ENCODE data around the gene DGKG.

DGKG gene

DNA sequence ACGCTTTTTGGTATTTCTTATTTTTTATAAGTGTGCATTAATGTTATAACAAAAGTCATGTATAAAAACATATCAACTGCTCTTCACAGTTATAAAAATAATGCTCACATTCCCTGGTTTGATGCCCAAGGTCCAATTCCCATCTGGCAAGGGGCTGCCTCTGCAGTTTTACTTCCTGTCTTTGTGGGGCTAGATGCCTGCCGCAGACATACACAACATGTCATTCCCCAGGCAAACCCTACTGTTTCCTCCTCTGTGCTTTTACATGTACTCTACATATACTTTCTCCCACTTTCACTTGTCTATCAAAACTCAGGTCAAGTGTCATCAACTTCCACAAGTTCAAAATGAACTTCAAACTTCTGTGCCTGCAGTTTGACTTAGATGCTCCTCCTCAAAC is 192.7 kb downstream of the DGKG start:
- Histone ChIP-seq H3K9ac (ENCODE audit: low read length) (no peak overlapping the region), H3K4me3 (ENCODE audit: low read depth, low read length) (no peak overlapping the region), H3K36me3 (ENCODE audit: control insufficient read depth, insufficient read depth, low read length) (no peaks in the 10 kb centered on the region), H3K27ac (ENCODE audit: low read depth, low read length) (no peak overlapping the region), H3K9me3 (ENCODE audit: control insufficient read depth, insufficient read depth, low read depth, low read length) (no peaks in the 10 kb centered on the region), H3K27me3 (ENCODE audit: control insufficient read depth, insufficient read depth, low read length) (peaks cover 24% of the 10 kb centered on the region; the same call in 1 of the 2 replicates), H3K4me1 (ENCODE audit: control insufficient read depth, insufficient read depth, low read length) (no peaks in the 10 kb centered on the region)

DNA sequence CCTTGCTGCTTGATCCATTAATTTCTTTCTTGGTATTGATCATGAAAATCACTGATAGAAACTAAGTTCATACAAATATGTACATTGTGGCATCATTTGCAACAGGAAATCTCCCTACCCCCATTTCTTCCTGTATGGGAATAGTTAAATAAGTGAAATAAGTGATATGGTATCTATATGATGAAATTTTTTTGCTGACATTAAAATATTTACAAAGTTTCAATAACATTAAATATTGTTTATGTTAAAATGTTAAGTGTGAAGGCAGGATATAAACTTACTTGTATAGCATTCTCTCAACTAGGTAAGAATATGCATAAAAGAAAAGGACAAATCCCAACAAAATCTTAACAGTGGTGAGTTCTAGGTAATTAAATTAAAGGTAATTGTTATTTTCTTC is 193.1 kb downstream of the DGKG start:
- H3K9ac ChIP-seq (ENCODE audit: low read length) = no peak overlapping the region
- H3K27ac ChIP-seq (ENCODE audit: low read depth, low read length) = no peak overlapping the region
- H3K27me3 ChIP-seq (ENCODE audit: control insufficient read depth, insufficient read depth, low read length) = peaks cover 24% of the 10 kb centered on the region; the same call in 1 of the 2 replicates
- H3K36me3 ChIP-seq (ENCODE audit: control insufficient read depth, insufficient read depth, low read length) = no peaks in the 10 kb centered on the region
- no peaks in the 10 kb centered on the region for H3K9me3 ChIP-seq (ENCODE audit: control insufficient read depth, insufficient read depth, low read depth, low read length)
- H3K4me3 ChIP-seq (ENCODE audit: low read depth, low read length) = no peak overlapping the region
- no peaks in the 10 kb centered on the region for H3K4me1 ChIP-seq (ENCODE audit: control insufficient read depth, insufficient read depth, low read length)

DNA sequence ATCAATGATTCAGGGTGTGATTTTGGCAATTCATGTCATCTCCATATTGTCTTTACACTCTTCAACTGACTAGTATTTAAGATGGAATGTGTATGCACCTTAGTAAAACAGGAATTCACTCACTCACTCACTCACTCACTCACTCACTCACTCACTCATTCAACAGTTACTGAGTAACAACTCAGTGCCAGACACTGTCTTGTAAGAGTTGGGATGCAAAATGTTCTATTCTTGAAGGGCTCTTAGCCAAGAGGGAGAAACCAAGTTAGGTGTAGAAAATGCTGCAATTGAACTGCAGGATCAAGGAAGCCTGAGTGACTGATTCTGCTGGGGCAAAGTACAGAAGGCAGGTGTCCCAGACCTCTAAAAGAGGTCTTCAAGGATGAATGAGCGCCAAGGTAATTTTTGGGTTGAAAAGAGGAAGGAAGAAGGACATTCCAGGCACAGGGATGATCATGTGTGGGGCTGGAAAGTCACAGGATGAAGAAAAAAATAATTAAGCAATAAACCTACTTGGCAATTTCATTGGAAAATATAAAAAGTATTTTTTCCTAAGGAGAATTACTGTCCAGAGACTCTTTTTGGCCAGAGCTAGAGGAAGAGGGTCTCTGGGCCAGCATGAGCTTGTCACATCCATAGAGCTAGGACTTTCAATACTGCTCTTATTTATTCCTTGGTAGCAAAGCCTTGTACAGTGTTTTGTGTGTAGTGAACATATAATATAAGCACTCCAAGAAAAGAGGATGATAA is 194.2 kb downstream of the DGKG start:
- no peaks in the 10 kb centered on the region for H3K4me1 ChIP-seq (ENCODE audit: control insufficient read depth, insufficient read depth, low read length)
- no peak overlapping the region for H3K4me3 ChIP-seq (ENCODE audit: low read depth, low read length)
- H3K27ac ChIP-seq (ENCODE audit: low read depth, low read length) = no peak overlapping the region
- peaks cover 30% of the 10 kb centered on the region; the same call in 1 of the 2 replicates for H3K27me3 ChIP-seq (ENCODE audit: control insufficient read depth, insufficient read depth, low read length)
- no peak overlapping the region for H3K9ac ChIP-seq (ENCODE audit: low read length)
- H3K9me3 ChIP-seq (ENCODE audit: control insufficient read depth, insufficient read depth, low read depth, low read length) = no peaks in the 10 kb centered on the region
- no peaks in the 10 kb centered on the region for H3K36me3 ChIP-seq (ENCODE audit: control insufficient read depth, insufficient read depth, low read length)

- H3K4me3 ChIP-seq (ENCODE audit: low read depth, low read length) = no peak overlapping the region
- no peaks in the 10 kb centered on the region for H3K36me3 ChIP-seq (ENCODE audit: control insufficient read depth, insufficient read depth, low read length)
- no peaks in the 10 kb centered on the region for H3K4me1 ChIP-seq (ENCODE audit: control insufficient read depth, insufficient read depth, low read length)
- H3K27ac ChIP-seq (ENCODE audit: low read depth, low read length) = no peak overlapping the region
- peaks cover 30% of the 10 kb centered on the region; the same call in 1 of the 2 replicates for H3K27me3 ChIP-seq (ENCODE audit: control insufficient read depth, insufficient read depth, low read length)
- H3K9ac ChIP-seq (ENCODE audit: low read length) = no peak overlapping the region
- no peaks in the 10 kb centered on the region for H3K9me3 ChIP-seq (ENCODE audit: control insufficient read depth, insufficient read depth, low read depth, low read length)
These were observed 195.3 kb downstream of the DGKG start for GRCh38 chr3:186166491-186167288.

DNA sequence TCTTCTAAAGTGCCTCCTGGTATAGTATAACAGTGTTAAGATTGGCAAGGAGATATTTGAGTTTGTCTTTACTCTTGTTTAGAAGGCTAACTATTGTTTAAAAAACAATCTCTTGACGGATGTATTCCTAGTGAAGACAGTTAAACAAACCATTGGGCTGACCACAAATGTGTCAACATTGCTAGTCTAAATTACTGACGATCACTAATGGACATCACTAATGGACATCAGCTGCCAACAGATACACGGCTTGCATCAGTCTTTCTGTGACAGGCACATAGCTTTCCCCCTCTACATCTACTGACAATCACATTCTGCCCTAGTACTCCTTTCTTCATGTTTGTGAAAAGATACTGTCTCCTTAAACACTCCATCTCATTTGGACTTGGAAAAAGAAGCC is 196.0 kb downstream of the DGKG start:
- Histone ChIP-seq H3K4me3 (ENCODE audit: low read depth, low read length) (no peak overlapping the region), H3K4me1 (ENCODE audit: control insufficient read depth, insufficient read depth, low read length) (no peaks in the 10 kb centered on the region), H3K9ac (ENCODE audit: low read length) (no peak overlapping the region), H3K27ac (ENCODE audit: low read depth, low read length) (no peak overlapping the region), H3K9me3 (ENCODE audit: control insufficient read depth, insufficient read depth, low read depth, low read length) (no peaks in the 10 kb centered on the region), H3K27me3 (ENCODE audit: control insufficient read depth, insufficient read depth, low read length) (peaks cover 30% of the 10 kb centered on the region; the same call in 1 of the 2 replicates), H3K36me3 (ENCODE audit: control insufficient read depth, insufficient read depth, low read length) (no peaks in the 10 kb centered on the region)

- Histone ChIP-seq H3K36me3 (ENCODE audit: control insufficient read depth, insufficient read depth, low read length) (no peaks in the 10 kb centered on the region), H3K4me1 (ENCODE audit: control insufficient read depth, insufficient read depth, low read length) (no peaks in the 10 kb centered on the region), H3K9me3 (ENCODE audit: control insufficient read depth, insufficient read depth, low read depth, low read length) (no peaks in the 10 kb centered on the region), H3K4me3 (ENCODE audit: low read depth, low read length) (no peak overlapping the region), H3K27ac (ENCODE audit: low read depth, low read length) (no peak overlapping the region), H3K9ac (ENCODE audit: low read length) (no peak overlapping the region), H3K27me3 (ENCODE audit: control insufficient read depth, insufficient read depth, low read length) (peaks cover 30% of the 10 kb centered on the region; the same call in 1 of the 2 replicates)
These were observed 196.7 kb downstream of the DGKG start for GRCh38 chr3:186165331-186165730.

GRCh38 chr3:186164696-186165095 is 197.3 kb downstream of the DGKG start:
- Histone ChIP-seq H3K9me3 (ENCODE audit: control insufficient read depth, insufficient read depth, low read depth, low read length) (no peaks in the 10 kb centered on the region), H3K4me3 (ENCODE audit: low read depth, low read length) (no peak overlapping the region), H3K27me3 (ENCODE audit: control insufficient read depth, insufficient read depth, low read length) (peaks cover 30% of the 10 kb centered on the region; the same call in 1 of the 2 replicates), H3K27ac (ENCODE audit: low read depth, low read length) (no peak overlapping the region), H3K36me3 (ENCODE audit: control insufficient read depth, insufficient read depth, low read length) (no peaks in the 10 kb centered on the region), H3K9ac (ENCODE audit: low read length) (no peak overlapping the region), H3K4me1 (ENCODE audit: control insufficient read depth, insufficient read depth, low read length) (no peaks in the 10 kb centered on the region)

DNA sequence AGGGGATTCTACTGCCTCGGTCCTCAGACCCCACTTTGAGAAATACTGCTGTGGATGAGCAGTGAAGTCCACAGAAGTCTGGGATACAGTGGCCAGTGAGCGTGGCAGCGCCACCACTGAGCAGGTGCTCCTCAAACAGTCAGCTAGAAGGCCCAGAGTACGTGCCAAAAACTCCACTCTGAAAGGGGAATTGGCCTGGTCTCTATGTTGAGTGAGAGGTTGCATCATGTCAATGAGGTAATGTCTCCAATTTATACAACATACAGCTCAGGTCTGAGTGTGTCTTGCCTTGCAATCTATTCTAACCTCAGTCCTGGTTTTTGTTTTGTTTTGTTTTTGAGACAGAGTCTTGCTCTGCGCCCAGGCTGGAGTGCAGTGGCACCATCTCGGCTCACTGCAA is 199.8 kb downstream of the DGKG start:
- Histone ChIP-seq H3K9me3 (ENCODE audit: control insufficient read depth, insufficient read depth, low read depth, low read length) (no peaks in the 10 kb centered on the region), H3K4me3 (ENCODE audit: low read depth, low read length) (no peak overlapping the region), H3K27ac (ENCODE audit: low read depth, low read length) (no peak overlapping the region), H3K27me3 (ENCODE audit: control insufficient read depth, insufficient read depth, low read length) (peaks cover 23% of the 10 kb centered on the region; the same call in 1 of the 2 replicates), H3K9ac (ENCODE audit: low read length) (no peak overlapping the region), H3K4me1 (ENCODE audit: control insufficient read depth, insufficient read depth, low read length) (no peaks in the 10 kb centered on the region), H3K36me3 (ENCODE audit: control insufficient read depth, insufficient read depth, low read length) (no peaks in the 10 kb centered on the region)

DNA sequence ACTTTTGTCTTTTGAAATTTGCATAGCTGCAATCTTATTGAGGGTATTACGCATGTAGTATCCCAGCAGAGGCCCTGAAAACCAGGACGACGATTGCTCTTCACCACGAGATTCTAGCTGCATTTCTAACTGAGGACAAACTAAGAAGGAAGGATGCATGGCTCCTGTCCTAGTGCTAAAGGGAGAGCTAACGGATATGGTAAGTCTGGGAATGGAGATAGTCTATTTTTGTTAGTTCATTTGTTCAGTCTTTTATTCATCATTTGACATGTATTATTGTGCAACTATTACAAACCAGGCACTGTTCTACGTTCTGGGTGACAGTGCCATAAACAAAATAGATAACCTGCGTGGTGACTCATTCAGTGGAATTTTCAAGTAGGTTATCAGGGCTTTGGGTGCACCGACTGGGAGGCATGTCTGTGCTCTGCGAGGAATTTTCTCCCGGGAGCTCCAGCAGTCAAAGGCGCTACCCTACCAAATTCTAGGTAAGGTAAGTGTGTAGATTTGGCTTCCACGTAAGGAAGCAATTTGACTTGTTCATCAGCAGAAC is 201.3 kb downstream of the DGKG start:
- Histone ChIP-seq H3K4me1 (ENCODE audit: control insufficient read depth, insufficient read depth, low read length) (no peaks in the 10 kb centered on the region), H3K27me3 (ENCODE audit: control insufficient read depth, insufficient read depth, low read length) (peaks cover 11% of the 10 kb centered on the region; the same call in 1 of the 2 replicates), H3K4me3 (ENCODE audit: low read depth, low read length) (no peak overlapping the region), H3K9ac (ENCODE audit: low read length) (no peak overlapping the region), H3K27ac (ENCODE audit: low read depth, low read length) (no peak overlapping the region), H3K36me3 (ENCODE audit: control insufficient read depth, insufficient read depth, low read length) (no peaks in the 10 kb centered on the region), H3K9me3 (ENCODE audit: control insufficient read depth, insufficient read depth, low read depth, low read length) (no peaks in the 10 kb centered on the region)

- Histone ChIP-seq H3K9ac (ENCODE audit: low read length) (no peak overlapping the region), H3K4me3 (ENCODE audit: low read depth, low read length) (no peak overlapping the region)
These were observed 207.4 kb downstream of the DGKG start for GRCh38 chr3:186154641-186155040.

GRCh38 chr3:186152889-186153292 is 209.1 kb downstream of the DGKG start:
- Histone ChIP-seq H3K4me3 (ENCODE audit: low read depth, low read length) (no peak overlapping the region), H3K9ac (ENCODE audit: low read length) (no peak overlapping the region), H3K9me3 (ENCODE audit: control insufficient read depth, insufficient read depth, low read depth, low read length) (no peaks in the 10 kb centered on the region)

More at GRCh38 chr3:186154641-186155040, 207.4 kb downstream of the DGKG start:
- Histone ChIP-seq H3K27me3 (ENCODE audit: control insufficient read depth, insufficient read depth, low read length) (peaks cover 2% of the 10 kb centered on the region; the same call in 1 of the 2 replicates), H3K36me3 (ENCODE audit: control insufficient read depth, insufficient read depth, low read length) (no peaks in the 10 kb centered on the region), H3K9me3 (ENCODE audit: control insufficient read depth, insufficient read depth, low read depth, low read length) (no peaks in the 10 kb centered on the region), H3K27ac (ENCODE audit: low read depth, low read length) (no peak overlapping the region), H3K4me1 (ENCODE audit: control insufficient read depth, insufficient read depth, low read length) (no peaks in the 10 kb centered on the region)

More at GRCh38 chr3:186152889-186153292, 209.1 kb downstream of the DGKG start:
- H3K27me3 ChIP-seq (ENCODE audit: control insufficient read depth, insufficient read depth, low read length) = peaks cover 14% of the 10 kb centered on the region
- H3K27ac ChIP-seq (ENCODE audit: low read depth, low read length) = no peak overlapping the region
- no peaks in the 10 kb centered on the region for H3K36me3 ChIP-seq (ENCODE audit: control insufficient read depth, insufficient read depth, low read length)
- H3K4me1 ChIP-seq (ENCODE audit: control insufficient read depth, insufficient read depth, low read length) = no peaks in the 10 kb centered on the region

Measured in HUES6 (cell line).